GM12801 (cell line): Measurements from ENCODE around the gene TPD52L2.

Source experiments
- CTCF ChIP-seq: IDR thresholded peaks from one replicate; pipeline ENCODE4 v1.5.1; 2011; ENCODE audit warnings: control low read depth; ENCODE audit not compliant: insufficient read length; ENCODE audit errors: extremely low read depth

Gene TPD52L2

GRCh38 chr20:63860325-63861051 lies 4.6 kb upstream of the TPD52L2 start:
- TF ChIP-seq CTCF, result no peak

- TF ChIP-seq CTCF, result no peak
These were observed 3.6 kb upstream of the TPD52L2 start, which contains the start of gene ABHD16B for GRCh38 chr20:63861365-63861934. Gene ABHD16B (plus strand): TSS chr20:63861498. CDS start chr20:63861541, 43 bp downstream.

- no peak for TF ChIP-seq CTCF
These were observed 2.8 kb upstream of the TPD52L2 start for GRCh38 chr20:63861981-63862901.

GRCh38 chr20:63863021-63863797 lies 1.9 kb upstream of the TPD52L2 start:
- TF ChIP-seq CTCF, result no peak

- no peak for TF ChIP-seq CTCF
These were observed 1.1 kb upstream of the TPD52L2 start for GRCh38 chr20:63863798-63864544.

- no peak for TF ChIP-seq CTCF
These were observed 509 bp upstream of the TPD52L2 start for GRCh38 chr20:63864545-63864977.
